ENCODE results near the gene GRIK4. TPM values are rescaled to one million over a fixed set of nuclear protein-coding genes. Genes with fewer than 3 reads are reported as not detected.
A peak's percentile ranks its signal among the peaks of the same experiment; 100 is the strongest.

The GRIK4 gene
- total and polyA plus RNA-seq, 8 donors: 0.06 to 0.31 TPM; not detected in 6

DNA sequence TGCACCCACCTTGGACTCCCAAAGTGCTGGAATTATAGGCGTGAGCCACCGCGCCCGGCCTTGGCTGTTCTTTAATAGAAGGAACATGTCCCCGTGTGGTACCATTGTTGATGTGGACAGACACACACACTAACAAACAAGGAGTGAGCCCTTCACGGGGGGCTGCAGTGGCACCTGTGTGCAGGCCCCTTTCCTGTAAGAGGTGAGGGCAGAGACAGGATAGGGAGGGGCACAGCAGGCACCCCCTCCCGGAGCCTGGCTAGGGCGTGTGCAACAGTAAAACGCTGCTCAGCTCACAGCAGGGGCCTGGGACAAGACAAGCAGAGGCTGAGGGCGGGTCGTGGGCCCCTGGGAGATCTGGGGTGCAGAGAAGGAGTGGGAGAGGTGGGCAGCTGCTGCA is 37.8 kb downstream of the GRIK4 start:
- Histone ChIP-seq H3K27ac (no peak overlapping the region), H3K4me1 (peaks cover 9 to 30% (median 19%) of the 10 kb centered on the region in 4 donors)
- DNase-seq: no peak

DNA sequence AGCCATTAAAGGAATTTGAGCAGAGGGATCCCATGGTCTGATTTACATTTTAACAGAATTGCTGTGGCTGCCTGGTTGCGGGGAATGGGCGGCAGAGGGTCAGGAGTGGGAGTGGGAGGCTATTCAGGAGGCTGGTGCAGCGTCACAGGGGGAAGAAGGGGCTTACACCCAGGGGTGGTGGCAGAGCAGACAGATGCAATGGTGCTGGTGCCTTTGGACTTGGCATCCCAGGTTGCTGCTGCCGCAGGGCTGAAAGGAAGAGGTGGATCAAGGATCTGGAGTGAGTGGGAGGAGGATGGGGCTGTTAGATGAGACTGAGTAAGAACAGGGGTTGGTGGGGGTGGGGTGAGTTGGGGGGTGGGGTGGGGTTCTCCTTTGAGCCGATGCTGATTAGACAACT is 38.5 kb downstream of the GRIK4 start:
- Histone ChIP-seq H3K36me3 (no peaks in the 10 kb centered on the region), H3K9me3 (no peaks in the 10 kb centered on the region), H3K4me1 (peaks cover 9 to 30% (median 19%) of the 10 kb centered on the region in 4 donors), H3K27ac (no peak overlapping the region), H3K27me3 (peaks cover 0 to 24% (median 4%) of the 10 kb centered on the region in 3 donors), H3K4me3 (no peak overlapping the region)
- DNase-seq: no peak
- intact Hi-C loops (cut with DNase I; ENCODE audit: low total_unique reads): no loop called here
- TF ChIP-seq CTCF (IDR thresholded peaks at IDR 0.05) (no peak), EP300 (IDR thresholded peaks at IDR 0.05) (no peak), POLR2AphosphoS5 (IDR thresholded peaks at IDR 0.05) (no peak), POLR2A (IDR thresholded peaks at IDR 0.05) (no peak)
- 56 to 85% (median 75%) methylated on average over 5 of the region's 5 CpGs for WGBS, 5 donors

More for the DNA sequence above, 37.8 kb downstream of the GRIK4 start:
- intact Hi-C loops (cut with DNase I; ENCODE audit: low total_unique reads): no loop called here
- WGBS, 5 donors: 69 to 87% (median 77%) methylated on average over 11 of the region's 11 CpGs
- Histone ChIP-seq H3K9me3 (no peaks in the 10 kb centered on the region), H3K4me3 (no peak overlapping the region), H3K27me3 (peaks cover 0 to 24% (median 4%) of the 10 kb centered on the region in 3 donors), H3K36me3 (no peaks in the 10 kb centered on the region)
- no peak for TF ChIP-seq EP300 (IDR thresholded peaks at IDR 0.05)
- no peak for TF ChIP-seq CTCF (IDR thresholded peaks at IDR 0.05)
- TF ChIP-seq POLR2AphosphoS5 (IDR thresholded peaks at IDR 0.05): no peak
- TF ChIP-seq POLR2A (IDR thresholded peaks at IDR 0.05): no peak

DNA sequence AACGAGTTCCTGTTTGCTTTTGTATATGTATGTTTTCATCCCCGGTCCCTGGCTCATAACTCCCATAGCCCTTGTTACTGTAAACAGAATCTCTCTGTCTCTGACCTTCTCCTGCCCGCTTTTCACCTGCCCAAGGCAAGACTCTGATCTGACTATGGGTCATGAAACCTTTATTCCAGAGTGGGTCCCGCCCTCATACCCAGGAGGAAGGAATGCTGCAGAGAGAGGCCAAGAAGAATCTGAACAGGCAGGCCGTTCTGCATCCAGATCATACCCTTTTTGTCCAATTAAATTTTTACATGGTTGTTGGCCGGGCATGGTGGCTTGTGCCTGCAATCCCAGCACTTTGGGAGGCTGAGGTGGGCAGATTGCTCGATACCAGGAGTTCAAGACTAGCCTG is 39.6 kb downstream of the GRIK4 start:
- 68 to 81% (median 78%) methylated on average over 7 of the region's 7 CpGs for WGBS, 5 donors
- Histone ChIP-seq H3K9me3 (no peaks in the 10 kb centered on the region), H3K36me3 (no peaks in the 10 kb centered on the region), H3K27me3 (peaks cover 0 to 24% (median 4%) of the 10 kb centered on the region in 3 donors), H3K4me1 (peaks cover 9 to 25% (median 19%) of the 10 kb centered on the region in 4 donors), H3K27ac (no peak overlapping the region), H3K4me3 (no peak overlapping the region)
- intact Hi-C loops (cut with DNase I; ENCODE audit: low total_unique reads): no loop called here
- no peak for DNase-seq
- TF ChIP-seq POLR2A (IDR thresholded peaks at IDR 0.05): no peak

- H3K4me1 ChIP-seq: no peaks in the 10 kb centered on the region
- H3K36me3 ChIP-seq: no peaks in the 10 kb centered on the region
- no peak overlapping the region for H3K4me3 ChIP-seq
- peak in 1 of 2 donors; percentile 59 for DNase-seq
- H3K27me3 ChIP-seq: peaks cover 0 to 15% (median 4%) of the 10 kb centered on the region in 3 donors
- H3K27ac ChIP-seq: no peak overlapping the region
- intact Hi-C loops (cut with DNase I; ENCODE audit: low total_unique reads): no loop called here
- 80 to 87% (median 81%) methylated on average over 14 of the region's 14 CpGs for WGBS, 5 donors
- no peaks in the 10 kb centered on the region for H3K9me3 ChIP-seq
- no peak for TF ChIP-seq POLR2A (IDR thresholded peaks at IDR 0.05)
- TF ChIP-seq EP300 (IDR thresholded peaks at IDR 0.05): no peak
- no peak for TF ChIP-seq CTCF (IDR thresholded peaks at IDR 0.05)
- TF ChIP-seq POLR2AphosphoS5 (IDR thresholded peaks at IDR 0.05): no peak
Observed at GRCh38 chr11:120554766-120555432, 43.4 kb downstream of the GRIK4 start.

DNA sequence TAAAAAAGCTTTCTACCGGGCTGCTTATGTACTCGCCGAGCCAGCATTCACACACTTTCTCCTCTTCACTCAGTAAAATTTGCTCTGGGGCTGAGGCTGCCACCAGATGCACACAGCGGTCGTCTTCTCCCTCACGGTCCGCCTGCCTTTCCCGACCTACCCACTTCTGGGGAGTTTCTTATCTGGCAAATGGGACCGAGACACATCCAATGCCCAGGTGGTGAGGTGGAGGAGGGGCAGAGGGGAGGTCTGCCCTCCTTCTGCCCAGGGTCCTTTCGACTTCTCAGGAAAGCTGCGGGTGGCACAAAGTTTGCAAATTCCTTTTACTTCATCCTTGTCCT is 43.9 kb downstream of the GRIK4 start:
- DNase-seq: no peak
- no peaks in the 10 kb centered on the region for H3K4me1 ChIP-seq
- intact Hi-C loops (cut with DNase I; ENCODE audit: low total_unique reads): no loop called here
- 51 to 60% (median 54%) methylated on average over 11 of the region's 11 CpGs for WGBS, 5 donors
- peaks cover 0 to 11% (median 4%) of the 10 kb centered on the region in 3 donors for H3K27me3 ChIP-seq
- TF ChIP-seq POLR2A (IDR thresholded peaks at IDR 0.05): no peak
- no peak for TF ChIP-seq CTCF (IDR thresholded peaks at IDR 0.05)
- no peak for TF ChIP-seq POLR2AphosphoS5 (IDR thresholded peaks at IDR 0.05)
- no peak for TF ChIP-seq EP300 (IDR thresholded peaks at IDR 0.05)
- H3K36me3 ChIP-seq: no peaks in the 10 kb centered on the region
- no peak overlapping the region for H3K27ac ChIP-seq
- no peaks in the 10 kb centered on the region for H3K9me3 ChIP-seq
- H3K4me3 ChIP-seq: no peak overlapping the region
